GM10847 (cell line): ENCODE results near the gene HAPLN1.

ENCODE experiments used
- POLR2A ChIP-seq: IDR thresholded peaks from 2 replicates; pipeline ENCODE4 v1.6.1; 2011; ENCODE audit not compliant: insufficient read length; ENCODE audit errors: extremely low read depth

Gene HAPLN1

DNA sequence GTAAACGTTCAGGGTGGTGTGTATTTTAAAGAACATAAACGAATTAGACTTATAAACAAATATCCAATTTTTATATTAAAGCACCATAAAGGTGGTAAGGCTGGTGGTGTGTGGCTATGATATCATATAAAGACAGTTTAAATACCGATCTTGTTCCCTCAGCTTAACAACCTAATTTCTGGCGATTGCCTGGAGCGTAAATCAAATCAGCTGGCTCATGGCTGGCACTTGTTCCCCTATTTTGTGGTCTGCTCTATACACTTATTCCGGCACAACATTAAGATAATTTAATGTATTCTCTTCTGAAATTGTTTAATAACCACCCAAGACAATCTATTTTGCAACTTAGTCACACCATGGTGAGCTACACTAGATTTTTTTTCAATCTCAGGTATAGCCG is 2.4 kb upstream of the HAPLN1 start:
- TF ChIP-seq POLR2A: no peak

GRCh38 chr5:83721953-83722901 is 1.6 kb upstream of the HAPLN1 start:
- no peak for TF ChIP-seq POLR2A

DNA sequence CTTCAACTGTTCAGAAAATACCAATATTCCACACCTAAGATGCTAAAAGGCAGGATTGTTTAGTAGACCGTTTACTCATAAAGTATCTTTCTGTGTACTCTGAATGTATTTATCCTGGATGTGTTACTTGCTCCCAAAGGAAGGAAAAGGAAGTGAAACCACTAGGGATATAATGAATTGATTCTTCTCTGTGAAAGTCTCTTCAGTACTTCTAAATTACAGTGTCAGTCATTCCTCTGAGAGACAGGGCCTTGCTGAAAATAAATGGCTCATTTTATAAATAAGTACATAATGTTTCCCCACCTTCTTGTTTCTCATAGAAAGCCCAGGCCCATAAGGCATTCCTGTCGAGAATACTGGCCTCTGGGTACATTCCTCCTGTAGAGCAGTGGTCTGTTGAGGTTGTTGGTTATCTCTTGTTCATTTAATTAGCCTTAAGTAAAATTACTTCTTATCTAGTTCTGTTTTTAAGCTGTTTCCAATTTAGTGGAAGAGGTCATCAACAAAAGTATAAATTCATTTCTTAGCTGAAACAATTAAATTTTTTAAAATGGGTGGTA is 1.6 kb downstream of the HAPLN1 start:
- TF ChIP-seq POLR2A: no peak

DNA sequence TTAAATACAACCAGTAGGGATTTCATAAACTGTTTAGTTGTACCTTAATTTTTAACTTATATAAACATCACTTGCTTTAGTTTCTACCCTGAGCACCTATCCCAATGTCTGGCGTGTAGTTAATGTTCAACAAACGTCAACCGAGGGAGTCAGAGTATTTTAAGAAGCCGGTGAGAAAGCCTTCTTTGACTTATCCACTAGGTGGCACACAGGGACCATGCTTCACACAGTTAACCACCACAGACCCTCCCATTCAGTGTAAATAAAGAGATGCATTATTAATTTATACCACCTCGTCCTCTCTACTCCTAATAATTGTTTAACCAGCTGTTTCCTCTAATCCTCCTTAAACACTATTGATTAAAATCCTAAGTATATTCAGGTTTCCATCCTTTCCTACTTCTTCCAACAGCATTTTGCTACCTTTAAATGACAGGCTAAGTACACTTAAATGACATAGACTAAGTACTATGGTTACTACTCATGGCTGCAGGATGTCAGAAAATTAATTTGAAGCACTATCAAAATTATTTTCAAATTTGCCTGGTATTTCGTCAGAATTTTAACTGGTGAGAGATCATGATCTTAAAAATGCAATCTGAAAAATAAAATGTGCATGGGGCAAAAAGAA is 2.3 kb downstream of the HAPLN1 start:
- no peak for TF ChIP-seq POLR2A

DNA sequence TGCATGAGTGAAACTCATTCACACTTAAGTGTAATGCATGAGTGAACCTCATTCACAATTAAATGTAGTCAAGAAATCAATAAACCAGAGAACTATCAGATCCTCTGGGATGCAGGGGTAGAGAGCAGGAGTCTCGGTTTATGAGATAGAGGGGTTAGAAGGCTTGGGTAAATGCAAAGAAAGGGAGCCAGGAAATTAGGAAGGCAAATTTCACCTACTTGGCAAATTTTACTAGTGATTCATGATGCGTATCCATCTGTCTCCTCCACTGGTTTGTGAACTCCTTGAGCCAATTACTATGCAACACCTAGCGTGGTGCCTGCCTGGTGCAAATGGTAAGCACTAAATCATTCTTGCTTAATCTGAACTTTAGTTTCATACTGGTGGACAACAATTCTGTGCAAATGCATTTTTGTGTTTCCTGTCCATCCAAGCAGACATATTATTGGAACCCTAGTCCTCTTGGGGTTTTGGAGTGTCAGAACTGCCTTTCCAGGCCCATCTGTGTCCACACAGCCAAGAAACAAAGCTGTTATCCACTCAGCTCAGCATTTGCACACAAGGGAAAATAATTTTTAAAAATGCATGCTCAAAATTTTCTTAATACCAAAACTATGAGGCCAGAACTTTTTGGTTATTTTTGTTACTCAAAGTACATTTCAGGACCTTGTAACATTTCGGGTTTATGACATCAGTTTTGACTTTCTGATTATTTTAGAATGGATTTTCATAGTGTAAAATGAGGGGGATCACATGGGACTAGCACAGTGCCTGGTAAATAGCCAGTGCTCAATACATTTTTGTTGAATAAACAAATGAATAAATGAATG is 5.2 kb downstream of the HAPLN1 start:
- no peak for TF ChIP-seq POLR2A

DNA sequence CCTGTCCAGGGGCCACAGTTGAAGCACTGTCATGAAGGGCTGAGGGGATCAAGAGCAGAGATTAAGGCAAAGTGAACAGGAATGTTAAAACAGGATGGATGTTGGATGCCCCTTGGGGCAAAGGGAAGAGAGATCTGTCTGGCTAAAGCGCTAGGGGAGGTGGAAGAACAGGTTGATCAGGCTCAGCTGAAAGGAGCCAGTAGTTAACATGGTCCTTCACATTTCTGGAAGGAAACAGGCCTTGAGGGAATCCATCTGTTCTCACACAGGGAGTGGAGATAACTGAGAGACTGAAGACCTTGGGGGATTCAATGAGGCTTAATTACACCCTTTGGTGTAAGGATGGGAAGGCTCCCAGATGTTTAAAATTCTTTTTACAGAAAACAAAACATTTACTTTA is 5.8 kb downstream of the HAPLN1 start:
- no peak for TF ChIP-seq POLR2A

- no peak for TF ChIP-seq POLR2A
Observed at GRCh38 chr5:83711982-83712601, 8.6 kb downstream of the HAPLN1 start.

GRCh38 chr5:83709973-83710372 is 10.7 kb downstream of the HAPLN1 start:
- no peak for TF ChIP-seq POLR2A

- TF ChIP-seq POLR2A: no peak
Observed at GRCh38 chr5:83708170-83708569, 12.5 kb downstream of the HAPLN1 start.

DNA sequence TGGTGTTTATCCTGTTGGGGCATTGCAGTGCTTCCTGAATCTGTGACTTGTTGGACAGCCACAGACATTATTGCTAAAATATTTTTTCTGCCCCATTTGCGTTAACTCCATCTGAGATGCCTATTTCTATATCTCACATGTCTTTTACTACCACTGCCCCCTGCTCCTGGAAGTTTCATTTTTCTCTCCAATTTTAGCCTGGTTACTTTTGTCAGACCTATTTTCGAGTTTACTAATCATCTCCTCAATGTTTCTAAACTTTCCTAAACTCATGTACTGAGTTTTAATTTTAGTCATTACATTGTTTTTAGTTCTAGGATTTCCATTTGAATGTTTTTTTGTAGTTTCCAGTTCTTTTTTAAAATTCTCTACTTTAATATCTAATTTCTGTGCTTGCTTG is 17.6 kb downstream of the HAPLN1 start:
- TF ChIP-seq POLR2A: no peak

DNA sequence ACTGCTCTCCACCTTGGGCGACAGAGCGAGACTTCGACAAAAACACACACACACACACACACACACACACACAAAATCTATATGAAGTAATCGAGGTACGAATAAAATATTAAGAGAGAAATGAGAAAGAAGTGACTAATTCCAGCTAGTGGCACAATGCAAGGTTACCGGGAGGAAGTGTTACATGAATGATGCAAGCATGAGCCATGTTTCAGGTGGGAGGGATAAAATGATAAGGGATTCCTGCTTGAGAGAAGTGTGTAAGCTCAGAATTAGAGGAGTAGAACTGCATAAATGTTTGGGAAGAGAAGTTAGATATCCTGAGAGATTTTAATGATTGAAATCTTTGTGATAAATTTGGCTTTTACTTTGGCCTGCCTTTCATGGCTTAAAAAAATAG is 18.8 kb downstream of the HAPLN1 start:
- TF ChIP-seq POLR2A: no peak

GRCh38 chr5:83689881-83690280 is 30.8 kb downstream of the HAPLN1 start:
- no peak for TF ChIP-seq POLR2A

- no peak for TF ChIP-seq POLR2A
Observed at GRCh38 chr5:83688281-83688680, 32.4 kb downstream of the HAPLN1 start.

DNA sequence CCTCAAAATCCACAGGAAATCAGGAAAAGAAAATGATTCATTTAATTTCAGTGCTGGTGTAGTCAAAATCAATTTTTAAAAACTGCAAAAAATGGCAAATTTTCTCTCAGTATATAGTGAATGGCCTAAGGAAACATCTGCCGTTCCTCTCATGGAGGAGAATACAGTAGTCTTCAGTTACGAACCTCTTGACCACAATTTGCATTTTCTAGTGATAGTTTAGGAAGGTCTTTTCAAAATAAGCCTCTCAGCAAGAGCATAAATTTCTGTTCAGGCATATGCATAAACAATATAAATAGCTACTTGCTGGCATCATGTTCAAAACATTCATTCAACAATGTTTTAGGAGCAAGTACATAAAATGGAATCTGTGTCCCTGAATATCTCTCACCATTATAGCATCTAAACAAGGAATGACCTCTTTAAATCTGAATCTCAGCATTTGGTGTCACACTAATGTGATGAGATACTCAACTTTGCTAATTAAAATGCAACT is 33.5 kb downstream of the HAPLN1 start:
- TF ChIP-seq POLR2A: no peak

DNA sequence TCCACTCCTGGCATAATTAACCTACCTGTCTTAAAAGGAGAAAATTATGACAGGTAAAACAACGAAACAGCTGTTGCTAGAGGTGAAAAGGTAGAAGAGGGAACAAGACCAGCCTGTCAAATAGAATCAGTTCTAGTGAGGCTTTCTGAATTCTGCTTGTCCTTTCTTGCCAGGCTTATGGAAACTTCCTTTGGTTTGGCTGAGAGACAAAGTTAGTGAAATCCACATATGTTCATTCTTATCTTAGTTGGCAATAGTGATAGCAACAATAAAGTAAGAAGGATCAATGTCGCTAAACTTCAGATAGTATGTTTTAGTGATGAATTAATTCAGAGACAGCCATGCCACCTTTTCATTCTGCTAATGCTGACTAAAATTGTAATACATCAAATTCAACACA is 34.4 kb downstream of the HAPLN1 start:
- no peak for TF ChIP-seq POLR2A

GRCh38 chr5:83683836-83684235 is 36.8 kb downstream of the HAPLN1 start:
- no peak for TF ChIP-seq POLR2A
